Ishikawa (cell line): ENCODE results near the gene SQSTM1.

Experiments
- CEBPB ChIP-seq: IDR thresholded peaks from 2 replicates; pipeline ENCODE4 v1.6.1; 2012
- TEAD4 ChIP-seq: IDR thresholded peaks from 2 replicates; pipeline ENCODE4 v1.6.1; 2012
- TF ChIP-seq, protein P1 (sequence below): IDR thresholded peaks from 2 replicates; pipeline ENCODE4 v1.6.1; 2012

DNA sequence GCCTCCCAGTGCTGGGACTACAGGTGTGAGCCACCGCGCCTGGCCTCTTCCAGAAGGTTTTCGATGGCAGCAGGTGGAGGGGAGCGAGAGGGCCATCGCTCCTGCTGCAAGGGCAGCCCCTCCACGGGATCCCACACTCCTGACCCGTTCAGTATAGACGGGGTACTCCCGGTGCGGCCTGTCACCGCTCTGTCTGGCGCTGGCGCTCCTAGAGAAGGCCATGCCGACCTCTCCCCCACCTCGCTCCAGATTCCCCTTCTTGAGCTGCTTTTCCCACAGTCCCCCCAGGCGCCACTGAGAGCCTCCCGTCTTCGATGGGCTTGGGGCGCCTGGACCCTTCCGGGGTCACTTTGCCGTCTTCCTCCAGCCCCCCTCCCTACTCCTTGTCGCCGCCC is 4.3 kb upstream of the SQSTM1 start:
- no peak for TF ChIP-seq TEAD4
- no peak for TF ChIP-seq CEBPB
- TF ChIP-seq, protein P1, sequence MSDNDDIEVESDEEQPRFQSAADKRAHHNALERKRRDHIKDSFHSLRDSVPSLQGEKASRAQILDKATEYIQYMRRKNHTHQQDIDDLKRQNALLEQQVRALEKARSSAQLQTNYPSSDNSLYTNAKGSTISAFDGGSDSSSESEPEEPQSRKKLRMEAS = no peak
